Heart right ventricle (tissue), 16 donors: ENCODE measurements around the gene AKAP8. TPM values are rescaled to one million over a fixed set of nuclear protein-coding genes. Genes with fewer than 3 reads are reported as not detected.
"Not testable (repeated sequence)": the region's sequence is repeated elsewhere in the genome, so short reads cannot be mapped to it uniquely, and the experiment has no call there.

Source experiments
- ATAC-seq, 8 donors: fragments of 200-7000 bp; cut with Tn5 transposase; one replicate each; pipeline ENCODE4 v1.9.1; 2020; ENCODE audit warnings: mild to moderate bottlenecking in 8 of 8, moderate library complexity in 8 of 8, moderate number of reproducible peaks in 1 of 8
- DNase-seq, 2 donors: peaks; one replicate each; pipeline ENCODE4 v3.0.0-alpha.2; 2020
- H3K27ac ChIP-seq, 10 donors: fragments of 200-600 bp; sonication (generic) in 2 of 10; one replicate each; pipeline versions ENCODE4 v1.5.0 to v1.8.0; 2020 to 2022; ENCODE audit warnings: mild to moderate bottlenecking in 3 of 10
- H3K27me3 ChIP-seq, 7 donors: fragments of 200-600 bp; one replicate each; pipeline ENCODE4 v1.8.0; 2021 to 2022; ENCODE audit warnings: mild to moderate bottlenecking in 2 of 7
- H3K36me3 ChIP-seq, 9 donors: fragments of 200-600 bp; sonication (generic) in 1 of 9; one replicate each; pipeline versions ENCODE4 v1.5.0 to v1.8.0; 2020 to 2022; ENCODE audit warnings: mild to moderate bottlenecking in 2 of 9
- H3K4me1 ChIP-seq, 9 donors: fragments of 200-600 bp; sonication (generic) in 1 of 9; one replicate each; pipeline versions ENCODE4 v1.5.0 to v1.8.0; 2020 to 2022; ENCODE audit warnings: mild to moderate bottlenecking in 4 of 9
- H3K4me3 ChIP-seq, 10 donors: fragments of 200-600 bp; sonication (generic) in 2 of 10; one replicate each; pipeline versions ENCODE4 v1.5.0 to v1.8.0; 2020 to 2022; ENCODE audit warnings: mild to moderate bottlenecking in 7 of 10, moderate library complexity in 2 of 10
- H3K9me3 ChIP-seq, 11 donors: fragments of 200-600 bp in 10 of 11; sonication (generic) in 2 of 11; one replicate each; pipeline versions ENCODE4 v1.5.0 to v1.8.0; 2013 to 2022; ENCODE audit warnings: mild to moderate bottlenecking in 2 of 11, control low read depth in 1 of 11, moderate library complexity in 1 of 11
- CTCF ChIP-seq, 9 donors: fragments of 200-600 bp; sonication (generic) in 2 of 9; IDR thresholded peaks; one replicate each; pipeline versions ENCODE4 v1.5.0 to v1.8.0; 2021 to 2022; ENCODE audit warnings: antibody characterized with exemption in 9 of 9, mild to moderate bottlenecking in 5 of 9, moderate library complexity in 1 of 9
- WGBS, 2 donors: extraction: QIAGEN DNeasy Blood & Tissue Kit; methylation state at CpG; one replicate each; pipeline ENCODE4 v1.1.7; 2013; ENCODE audit warnings: inconsistent platforms in 1 of 2; 5-methylcytosine and 5-hydroxymethylcytosine counted together
- intact Hi-C, 10 donors: fragments of 100-400 bp; cut with DNase I; formaldehyde crosslinking; loops; one replicate each; pipeline versions ENCODE4 v1.11.1 to v1.14.2; 2022
- polyA plus RNA-seq, 2 donors: library from polyadenylated mRNA; stranded (reverse); fragments of 200-250 nt; gene quantifications; one replicate each; pipeline ENCODE4 v1.2.3, GENCODE V29; 2013
- total RNA-seq, 10 donors: library from RNA; stranded (reverse); fragmentation: NEBNext Ultra II Directional in 3 of 10; extraction: Animal tissue kit (Norgen Biotek cat#: 25700) in 3 of 10; gene quantifications; one replicate each; pipeline versions ENCODE4 v1.2.1 to v1.2.4, GENCODE V29; 2021 to 2023
- donor health status: Arrhythmogenic right ventricular cardiomyopathy.
- donor health status: ischemic (EF 13 %, LVEDD 7.1; RV severe dilation, severe dysfunction).
- donor health status: healthy with polysubstance abuse.
- donor health status: DM: no; HTN: yes; CAD: no.
- donor health status: DM: no; HTN: no; CAD: no.
- donor health status: ischemic (EF 25% LVEDD 6.9; RV normal size, moderate dysfunction).
- donor health status: ischemic (EF 25% LVEDD 5.7; RV mildly dilated, moderate dysfunction).
- donor health status: healthy.
- donor health status: DM: yes; HTN: yes; CAD: no.
- donor health status: Ischemic cardiomyopathy.
- donor health status: ischemic (EF 35%, LVEDD 5.7; RV mildly dilated, moderate dysfunction).
- donor health status: nonischemic (EF 11% LVEDD 7.7; RV severe dilation, severe dysfunction).
- donor health status: DM: yes; HTN: yes; CAD: no.
- donor health status: PGD.
- donor health status: ischemic (EF 29% LVEDD 5.4; RV normal size, mild dysfunction).
- donor health status: nonischemic (EF 23%, LVEDD 6.1; RV moderate dilation, normal function).

Gene AKAP8
- total and polyA plus RNA-seq, 12 donors, result 12.8 to 32.2 (median 18.6) TPM

DNA sequence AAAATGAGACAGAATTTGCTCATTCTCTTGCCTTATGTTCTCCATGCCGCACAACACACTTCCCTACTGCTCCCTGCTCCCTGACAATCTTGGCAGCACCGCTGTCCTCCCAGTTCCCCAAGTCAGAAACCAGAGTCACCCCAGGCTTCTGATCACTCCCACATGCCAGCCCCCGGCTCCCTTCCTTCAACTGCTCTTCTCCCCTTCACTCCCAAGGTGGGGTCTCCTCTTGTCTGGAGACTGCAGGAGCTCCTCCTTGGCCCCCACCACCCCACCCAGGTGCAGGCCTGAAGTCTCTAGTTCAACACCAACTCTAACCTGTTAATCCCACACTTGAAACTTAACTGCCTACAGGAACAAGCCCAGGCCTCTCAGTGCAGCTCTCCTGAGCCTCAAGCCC lies 16.8 kb upstream of the AKAP8 start:
- Histone ChIP-seq H3K4me3 (no peak overlapping the region), H3K36me3 (peaks cover 12 to 100% (median 77%) of the 10 kb centered on the region in 9 donors), H3K4me1 (peaks cover 0 to 20% (median 10%) of the 10 kb centered on the region in 9 donors), H3K27me3 (no peaks in the 10 kb centered on the region), H3K27ac (no peak overlapping the region), H3K9me3 (no peaks in the 10 kb centered on the region)
- TF ChIP-seq CTCF (IDR thresholded peaks at IDR 0.05), result no peak
- intact Hi-C loops, result no loop called here
- DNase-seq (no peak), ATAC-seq (no peak)
- 95 to 98% methylated on average over 3 of the region's 3 CpGs for WGBS, 2 donors

GRCh38 chr19:15395251-15395650 lies 15.7 kb upstream of the AKAP8 start:
- WGBS, 2 donors, result 91 to 94% methylated on average over 17 of the region's 17 CpGs
- H3K27me3 ChIP-seq, H3K9me3 ChIP-seq, intact Hi-C loops, ATAC-seq, H3K4me3 ChIP-seq, DNase-seq, H3K4me1 ChIP-seq, H3K27ac ChIP-seq: not testable (repeated sequence)
- H3K36me3 ChIP-seq, result peaks cover 12 to 100% (median 65%) of the 10 kb centered on the region in 9 donors

GRCh38 chr19:15394426-15394825 lies 14.8 kb upstream of the AKAP8 start:
- H3K4me1 ChIP-seq, result peaks cover 0 to 8% (median 0%) of the 10 kb centered on the region in 9 donors
- H3K4me3 ChIP-seq, result no peak overlapping the region
- DNase-seq (no peak), ATAC-seq (no peak)
- TF ChIP-seq CTCF (IDR thresholded peaks at IDR 0.05), result no peak
- intact Hi-C loops, result no loop called here
- H3K36me3 ChIP-seq, result peaks cover 8 to 100% (median 58%) of the 10 kb centered on the region in 9 donors
- 93 to 97% methylated on average over 5 of the region's 5 CpGs for WGBS, 2 donors
- no peaks in the 10 kb centered on the region for H3K9me3 ChIP-seq
- H3K27ac ChIP-seq, result no peak overlapping the region
- H3K27me3 ChIP-seq, result no peaks in the 10 kb centered on the region

DNA sequence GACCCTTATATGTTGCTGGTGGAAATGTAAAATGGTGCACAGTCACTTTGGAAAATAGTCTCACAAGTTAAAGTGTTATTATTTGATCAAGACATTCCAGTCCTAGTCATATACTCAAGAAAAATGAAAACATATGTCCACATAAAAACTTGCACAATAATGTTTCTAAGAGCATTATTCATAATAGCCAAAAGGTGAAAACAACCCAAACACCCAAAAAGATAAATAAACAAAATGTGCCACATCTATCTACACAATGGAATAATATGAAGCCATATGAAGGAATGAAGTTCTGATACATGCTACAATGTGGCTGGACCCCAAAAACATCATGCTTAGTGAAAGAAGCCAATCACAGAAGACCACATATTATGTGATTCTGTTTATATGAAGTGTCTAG lies 14.4 kb upstream of the AKAP8 start:
- ATAC-seq (no peak), DNase-seq (no peak)
- no peak for TF ChIP-seq CTCF (IDR thresholded peaks at IDR 0.05)
- H3K27ac ChIP-seq, result no peak overlapping the region
- peaks cover 0 to 8% (median 0%) of the 10 kb centered on the region in 9 donors for H3K4me1 ChIP-seq
- intact Hi-C loops, result no loop called here
- H3K4me3 ChIP-seq, result no peak overlapping the region
- H3K36me3 ChIP-seq, result peaks cover 8 to 100% (median 53%) of the 10 kb centered on the region in 9 donors
- no peaks in the 10 kb centered on the region for H3K9me3 ChIP-seq
- H3K27me3 ChIP-seq, result no peaks in the 10 kb centered on the region

DNA sequence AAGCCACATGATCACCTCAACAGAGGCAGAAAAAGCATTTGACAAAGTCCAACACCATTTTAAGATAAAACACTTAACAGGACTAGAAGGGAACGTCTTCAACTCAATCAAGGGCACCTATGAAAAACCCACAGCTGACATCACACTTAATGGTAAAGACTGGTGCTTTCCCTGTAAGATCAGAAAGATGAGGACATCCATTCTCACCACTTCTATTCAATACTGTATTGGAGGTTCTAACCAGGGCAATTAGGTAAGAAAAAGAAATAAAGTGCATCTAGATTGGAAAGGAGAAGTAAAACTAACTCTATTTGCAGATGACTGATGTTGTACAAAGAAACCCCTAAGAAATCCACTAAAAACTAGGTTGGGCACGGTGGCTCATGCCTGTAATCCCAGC lies 11.2 kb upstream of the AKAP8 start:
- TF ChIP-seq CTCF (IDR thresholded peaks at IDR 0.05), result no peak
- Histone ChIP-seq H3K27me3 (no peaks in the 10 kb centered on the region), H3K4me1 (peaks cover 0 to 9% (median 0%) of the 10 kb centered on the region in 9 donors), H3K4me3 (no peak overlapping the region), H3K27ac (no peak overlapping the region), H3K9me3 (no peaks in the 10 kb centered on the region), H3K36me3 (peaks cover 0 to 95% (median 23%) of the 10 kb centered on the region in 9 donors)
- ATAC-seq, result no peak
- intact Hi-C loops, result no loop called here
- no peak for DNase-seq
- WGBS, 2 donors, result 69 to 81% methylated on average over 2 of the region's 2 CpGs
